ENCODE measurements around the gene ALPG. TPM values are rescaled to one million over a fixed set of nuclear protein-coding genes. Genes with fewer than 3 reads are reported as not detected.
"Not testable (repeated sequence)": the region's sequence is repeated elsewhere in the genome, so short reads cannot be mapped to it uniquely, and the experiment has no call there.

ALPG gene
- polyA plus RNA-seq (ENCODE audit: insufficient read length in 12 of 12), result not detected
- long read RNA-seq, donor 1, result 0 reads
- long read RNA-seq, donor 2, result 0 reads
- long read RNA-seq, donor 3, result 0 reads
- long read RNA-seq, donor 4, result 0 reads
- long read RNA-seq, donor 5, result 0 reads
- long read RNA-seq, donor 6, result 0 reads
- long read RNA-seq, donor 7, result 0 reads
- long read RNA-seq, donor 8, result 0 reads
- long read RNA-seq, donor 9, result 0 reads
- long read RNA-seq, donor 10, result 0 reads
- long read RNA-seq, donor 11, result 0 reads

- DNase-seq, result no peak
Observed at GRCh38 chr2:232406556-232407310, at the start of gene ALPG. ALPG (plus strand) TSS chr2:232406844; CDS start chr2:232406895, 51 bp downstream.

GRCh38 chr2:232361646-232362045, 45.0 kb upstream of the ALPG start:
- no peak for DNase-seq

DNA sequence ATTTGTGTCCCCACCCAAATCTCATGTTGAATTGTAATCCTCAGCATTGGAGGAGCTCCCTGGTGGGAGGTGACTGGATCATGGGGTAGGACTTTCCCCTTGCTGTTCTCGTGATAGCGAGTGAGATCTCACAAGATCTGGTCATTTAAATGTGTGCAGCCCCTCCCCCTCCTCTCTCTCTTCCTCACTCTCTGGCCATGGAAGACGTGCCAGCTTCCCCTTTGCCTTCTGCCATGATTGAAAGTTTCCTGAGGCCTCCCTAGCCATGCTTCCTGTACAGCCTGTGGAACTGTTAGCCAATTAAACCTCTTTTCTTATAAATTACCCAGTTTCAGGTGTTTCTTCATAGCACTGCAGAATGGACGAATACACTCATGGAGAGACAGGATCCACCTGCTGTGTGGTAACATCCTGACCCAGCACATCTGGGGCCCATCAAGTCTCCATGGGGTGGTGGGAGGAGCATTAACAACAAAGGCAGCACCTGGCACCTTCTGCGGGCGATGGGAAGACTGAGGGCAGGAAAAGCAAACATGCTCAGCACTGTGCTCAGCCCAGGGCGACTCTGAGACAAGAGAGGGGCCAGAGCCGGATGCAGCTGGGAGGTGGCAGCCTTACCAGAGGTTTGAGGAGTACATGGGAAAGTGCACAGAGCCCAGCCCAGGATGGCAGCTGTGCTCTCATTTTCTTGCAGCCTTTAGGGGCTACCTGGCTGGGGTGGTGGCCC, 44.3 kb upstream of the ALPG start:
- no peak for DNase-seq

GRCh38 chr2:232363064-232363783, 43.4 kb upstream of the ALPG start:
- DNase-seq, result not testable (repeated sequence)

DNA sequence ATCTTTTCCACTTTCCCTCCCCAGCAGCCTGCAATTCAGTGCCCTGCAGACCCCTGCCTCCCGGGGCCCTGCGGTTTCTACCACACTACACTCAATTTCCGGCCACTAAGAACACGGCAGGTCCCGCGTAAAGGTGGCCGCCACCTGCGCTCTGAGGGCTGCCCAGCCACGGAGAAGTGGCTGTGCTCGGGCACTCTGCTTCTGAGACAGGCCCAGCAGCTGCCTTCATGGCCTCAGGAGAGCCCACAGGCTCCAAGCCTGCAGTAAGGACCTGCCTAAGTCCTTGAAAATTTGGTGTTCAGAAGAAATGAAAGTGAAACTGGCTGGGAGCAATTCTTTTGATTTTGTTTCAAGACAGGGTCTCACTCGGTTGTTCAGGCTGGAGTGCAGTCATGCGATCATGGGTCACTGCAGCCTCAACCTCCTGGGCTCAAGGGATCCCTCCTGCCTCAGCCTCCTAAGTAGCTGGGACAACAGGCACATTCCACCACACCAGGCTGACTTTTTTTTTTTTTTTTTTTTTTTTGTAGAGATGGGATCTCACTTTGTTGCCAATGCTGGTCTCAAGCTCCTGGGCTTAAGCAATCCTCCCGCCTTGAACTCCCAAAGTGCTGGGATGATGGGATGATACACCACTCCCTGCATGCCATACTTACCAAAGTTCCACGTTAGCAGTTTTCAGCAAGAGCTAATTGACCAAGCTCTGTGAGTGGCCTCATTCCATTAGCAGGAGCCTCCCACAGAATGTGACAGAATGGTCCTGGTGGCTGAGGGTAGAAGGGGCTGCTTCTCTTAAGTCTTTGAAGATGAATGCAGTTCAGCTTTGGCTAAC, 42.6 kb upstream of the ALPG start:
- DNase-seq, result no peak

DNA sequence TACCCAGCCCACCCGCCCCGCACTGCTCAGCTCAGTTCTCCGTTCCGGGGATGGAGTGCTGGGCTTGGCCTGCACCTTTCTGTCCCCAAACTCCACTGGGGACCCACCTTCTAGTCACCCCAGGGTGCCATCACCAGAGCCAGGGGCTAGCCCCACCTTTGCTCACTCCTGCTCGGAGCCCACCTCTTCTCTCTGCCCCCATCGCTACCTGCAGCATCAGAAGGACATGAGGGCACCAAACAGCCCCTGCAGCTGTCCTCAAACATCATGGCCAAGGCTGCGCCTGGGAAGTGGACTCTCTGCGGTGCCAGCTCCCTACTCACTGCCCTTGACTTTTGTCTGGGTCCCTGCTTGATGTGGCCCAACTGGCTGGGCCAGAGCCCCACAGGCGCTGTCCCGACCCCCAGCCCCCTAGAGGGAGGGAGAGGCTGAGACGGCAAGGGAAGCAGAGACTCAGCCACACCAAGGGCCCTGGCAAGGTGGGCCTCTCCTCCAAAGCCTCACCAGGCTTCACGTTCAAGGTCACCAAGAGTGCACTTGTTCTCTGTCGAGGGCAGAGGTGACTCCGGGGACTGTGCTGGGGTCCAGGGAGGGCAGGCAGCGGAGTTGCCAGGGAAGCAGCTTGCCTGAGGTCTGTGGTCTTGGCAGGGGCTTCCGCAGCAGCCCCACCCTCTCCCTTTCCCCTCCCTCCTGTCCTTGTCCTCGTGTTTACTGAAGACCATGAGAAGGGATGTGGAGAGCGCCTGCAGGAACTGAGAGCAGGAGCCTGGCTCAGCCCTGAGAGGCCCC, 41.6 kb upstream of the ALPG start:
- not testable (repeated sequence) for DNase-seq

- no peak for DNase-seq
Observed at GRCh38 chr2:232365621-232366321, 40.9 kb upstream of the ALPG start.

DNA sequence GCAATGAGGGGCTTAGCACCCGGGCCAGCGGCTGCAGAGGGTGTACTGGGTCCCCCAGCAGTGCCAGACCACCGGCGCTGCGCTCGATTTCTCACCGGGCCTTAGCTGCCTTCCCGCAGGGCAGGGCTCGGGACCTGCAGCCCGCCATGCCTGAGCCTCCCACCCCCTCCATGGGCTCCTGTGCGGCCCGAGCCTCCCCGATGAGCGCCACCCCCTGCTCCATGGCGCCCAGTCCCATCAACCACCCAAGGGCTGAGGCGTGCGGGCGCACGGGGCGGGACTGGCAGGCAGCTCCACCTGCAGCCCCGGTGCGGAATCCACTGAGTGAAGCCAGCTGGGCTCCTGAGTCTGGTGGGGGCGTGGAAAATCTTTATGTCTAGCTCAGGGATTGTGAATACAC, 40.2 kb upstream of the ALPG start:
- DNase-seq, result not testable (repeated sequence)

DNA sequence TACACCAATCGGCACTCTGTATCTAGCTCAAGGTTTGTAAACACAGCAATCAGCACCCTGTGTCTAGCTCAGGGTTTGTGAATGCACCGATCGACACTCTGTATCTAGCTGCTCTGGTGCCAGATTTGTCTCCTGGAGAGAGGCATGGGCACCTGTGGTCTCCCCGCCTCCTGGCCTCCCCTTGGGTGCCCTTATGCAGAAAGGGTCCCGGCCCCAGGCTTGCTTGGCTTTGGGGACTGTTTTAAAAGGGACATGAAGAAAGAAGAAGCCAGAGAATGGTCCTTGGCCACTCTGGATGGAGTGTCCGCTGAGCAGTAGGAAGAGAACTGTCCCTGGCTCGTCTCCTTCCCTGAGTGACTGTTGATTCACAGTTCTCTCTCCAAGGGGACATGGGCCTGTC, 39.6 kb upstream of the ALPG start:
- DNase-seq, result no peak

GRCh38 chr2:232367591-232368233, 38.9 kb upstream of the ALPG start:
- DNase-seq, result no peak

- no peak for DNase-seq
Observed at GRCh38 chr2:232368311-232368731, 38.3 kb upstream of the ALPG start.

DNA sequence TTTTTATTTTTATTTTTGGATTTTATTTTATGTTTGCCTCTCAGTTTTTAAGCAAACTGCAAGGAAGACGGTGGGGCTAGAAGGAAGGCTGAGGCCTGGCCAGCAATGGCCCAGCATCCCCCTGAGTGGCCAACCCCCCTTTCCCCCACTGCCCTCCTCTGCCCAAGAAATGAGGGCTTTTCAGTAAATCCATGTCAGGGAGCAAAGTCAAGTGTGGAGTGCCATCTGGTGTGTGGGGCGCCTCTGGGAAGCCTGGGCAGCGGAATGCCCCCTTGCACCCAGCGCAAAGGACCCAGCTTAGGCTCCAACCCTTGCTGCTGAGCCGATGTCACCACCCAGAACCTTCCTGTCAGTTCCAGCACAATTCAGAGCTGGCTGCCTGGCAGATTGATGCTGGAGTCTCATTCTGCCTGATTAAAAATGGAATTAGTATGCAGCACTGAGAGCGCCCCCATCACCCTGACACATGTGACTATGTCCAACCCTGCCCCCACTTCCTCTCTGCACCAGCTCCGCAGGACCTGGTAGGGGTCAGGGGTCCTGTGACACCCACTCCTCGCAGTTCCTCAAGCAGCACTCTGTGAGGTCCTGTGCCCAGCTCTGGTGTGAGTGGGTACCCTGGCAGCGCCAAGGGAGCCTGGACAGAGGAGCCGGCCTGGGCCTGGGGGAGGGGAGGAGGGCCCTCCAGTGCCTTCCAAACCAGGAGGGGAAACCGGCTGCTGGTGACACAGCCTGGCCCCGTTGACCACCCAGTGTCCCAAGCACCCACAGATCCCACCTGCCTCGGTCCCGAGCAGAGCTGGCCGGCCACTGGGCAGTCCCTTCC, 37.3 kb upstream of the ALPG start:
- no peak for DNase-seq

DNA sequence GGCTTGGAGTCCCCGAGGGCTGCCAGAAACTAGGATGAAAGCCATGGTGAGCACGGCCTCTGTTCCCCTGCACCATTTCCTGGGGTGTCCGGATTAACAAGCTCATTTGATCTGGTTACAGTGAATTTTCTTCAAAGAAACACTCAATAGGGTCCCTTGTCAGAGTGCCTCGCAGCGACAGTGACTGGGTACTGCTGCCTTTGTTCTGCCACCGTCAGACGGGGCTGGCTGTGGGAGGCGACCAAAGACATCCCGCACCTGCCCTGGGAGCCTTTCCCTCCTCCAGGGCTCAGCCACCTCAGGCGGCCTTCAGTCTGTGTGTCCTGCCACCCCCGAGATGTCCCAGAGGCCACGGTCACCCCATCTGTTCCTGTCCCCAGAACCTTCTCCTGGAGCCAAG, 36.6 kb upstream of the ALPG start:
- DNase-seq, result not testable (repeated sequence)

DNA sequence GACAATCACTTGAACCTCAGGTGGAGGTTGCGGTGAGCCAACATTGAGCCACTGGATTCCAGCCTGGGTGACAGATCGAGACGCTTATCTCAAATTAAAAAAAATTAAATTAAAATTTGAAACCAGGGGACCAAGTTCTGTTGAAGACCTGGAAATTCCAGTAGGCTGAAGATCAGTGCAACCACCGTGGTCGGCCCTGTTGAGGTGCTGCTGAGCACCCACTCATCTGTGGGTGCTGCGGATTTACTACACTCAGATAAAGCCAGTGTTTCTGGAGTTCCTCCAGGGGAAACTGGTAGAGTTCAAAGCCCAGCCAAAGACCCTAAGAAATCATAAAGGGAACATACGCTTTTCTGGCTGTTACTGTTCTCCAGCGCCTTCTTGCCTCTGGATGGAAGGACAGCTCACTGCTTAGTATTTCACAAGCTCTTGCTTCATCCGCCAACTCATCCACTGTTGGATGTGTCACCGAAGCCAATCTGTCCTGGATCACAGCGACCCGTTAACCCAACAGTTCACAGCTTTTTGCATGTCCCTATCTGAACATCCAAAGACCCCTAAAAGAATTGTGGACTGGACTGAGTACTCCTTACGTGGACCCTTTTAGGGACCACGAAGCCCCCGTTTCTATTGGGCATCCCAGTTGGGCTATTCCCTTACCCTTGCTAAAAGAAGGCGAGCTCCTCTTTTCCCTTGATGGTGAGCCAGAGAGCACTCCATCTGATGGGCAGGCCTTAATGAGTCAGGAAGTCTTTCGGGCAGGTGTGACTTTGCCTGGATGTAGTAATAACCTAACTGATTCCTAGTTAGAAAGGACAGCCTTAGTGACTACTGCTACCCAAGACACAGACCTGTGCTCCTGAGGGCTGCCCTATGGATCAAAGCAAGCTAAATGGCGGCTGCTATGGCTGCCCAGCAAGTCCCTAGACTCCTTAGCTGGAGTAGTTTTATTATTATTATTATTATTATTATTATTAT, 34.1 kb upstream of the ALPG start:
- DNase-seq, result no peak

- DNase-seq, result no peak
Observed at GRCh38 chr2:232374356-232374755, 32.3 kb upstream of the ALPG start.

GRCh38 chr2:232375164-232375563, 31.5 kb upstream of the ALPG start:
- no peak for DNase-seq

DNA sequence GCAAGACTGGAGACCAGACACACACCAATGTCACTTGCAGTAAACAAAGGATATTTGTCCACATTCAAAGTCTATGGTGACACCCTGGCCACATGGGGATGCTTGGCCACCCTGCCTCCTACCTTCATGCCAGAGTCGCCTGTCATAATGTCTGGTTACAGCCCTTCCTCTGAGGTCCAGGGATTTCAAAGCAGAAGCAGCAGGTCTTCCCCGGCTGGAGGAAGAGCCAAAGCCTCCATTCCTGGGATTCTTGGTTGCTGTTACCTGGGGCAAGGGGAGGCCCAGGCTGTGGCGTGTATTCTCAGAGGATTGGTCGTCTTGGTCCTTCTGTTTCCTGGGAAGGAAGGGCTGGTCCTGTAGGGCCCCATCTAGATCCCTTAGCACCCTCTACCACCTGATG, 30.4 kb upstream of the ALPG start:
- DNase-seq, result no peak
